ENCODE data around the gene SYPL2. TPM values are rescaled to one million over a fixed set of nuclear protein-coding genes. Genes with fewer than 3 reads are reported as not detected.

Gene SYPL2
- total and polyA plus RNA-seq, 2 donors (not counting 3 experiments of a cell fraction or from before 2014, with no cell fraction given): not detected

DNA sequence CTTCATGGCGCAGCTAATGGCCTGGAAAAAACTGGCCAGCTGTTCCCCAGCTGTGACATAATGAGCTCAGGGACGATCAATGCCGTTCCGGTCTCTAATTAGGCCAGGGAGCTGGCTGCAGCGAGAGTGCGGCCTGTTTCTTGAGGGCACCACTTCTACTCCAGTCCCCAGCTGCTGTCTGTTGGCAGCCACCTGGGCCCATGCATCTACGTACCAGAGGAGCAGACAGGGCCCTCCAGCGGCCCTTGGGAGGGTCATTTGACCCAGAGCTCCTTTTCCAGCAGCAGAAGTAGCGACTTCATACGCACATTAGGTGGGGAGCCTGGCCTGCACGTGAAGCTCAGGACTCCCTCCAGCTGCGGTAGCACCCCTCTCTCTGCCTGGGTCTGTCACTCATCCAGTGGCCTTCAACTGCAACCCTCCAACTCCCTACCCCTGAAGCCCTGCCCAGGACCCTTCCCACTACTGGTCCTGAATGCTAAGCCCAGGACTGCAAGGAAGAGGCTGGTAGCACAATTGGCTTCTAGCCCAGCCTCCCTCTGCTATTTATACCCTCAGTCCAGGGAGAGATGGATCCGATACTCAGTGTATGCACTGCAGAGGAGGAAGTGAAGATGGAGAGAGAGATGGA, 64.2 kb downstream of the SYPL2 start:
- Histone ChIP-seq H3K4me2 (ENCODE audit: insufficient read depth, low read length) (no peak overlapping the region), H3K36me3 (ENCODE audit: control insufficient read depth in 2 of 2, extremely low read depth in 1 of 2, insufficient read depth in 2 of 2, low read length in 2 of 2) (no peaks in the 10 kb centered on the region), H2AFZ (ENCODE audit: low read depth, low read length) (no peak overlapping the region), H3K9me3 (replicated peaks; ENCODE audit: control insufficient read depth, insufficient read depth, low read length) (no peaks in the 10 kb centered on the region), H3K27me3 (ENCODE audit: control insufficient read depth in 2 of 2, insufficient read depth in 2 of 2, low read length in 2 of 2) (peaks cover 2 to 10% of the 10 kb centered on the region in 2 experiments), H3K4me3 (replicated peaks in 1 of 3; ENCODE audit: insufficient read depth in 1 of 3, low read depth in 1 of 3, low read length in 3 of 3) (no peak overlapping the region), H4K20me1 (replicated peaks; ENCODE audit: control insufficient read depth, extremely low read depth, insufficient read depth, low read length) (no peaks in the 10 kb centered on the region), H3K9me1 (replicated peaks; ENCODE audit: control insufficient read depth, extremely low read depth, insufficient read depth, low read length) (no peaks in the 10 kb centered on the region), H3K79me2 (ENCODE audit: control insufficient read depth, insufficient read depth, low read length) (no peaks in the 10 kb centered on the region), H3K9ac (replicated peaks; ENCODE audit: extremely low read depth, insufficient read depth, low read length) (no peak overlapping the region), H3K4me1 (ENCODE audit: control insufficient read depth, extremely low read depth, insufficient read depth, low read length) (peaks cover 4% of the 10 kb centered on the region), H3K27ac (ENCODE audit: insufficient read depth, low read depth, low read length) (no peak overlapping the region)
- dilution Hi-C loops (cut with MboI; ENCODE audit: extremely low pct_ligation_motif_present, low sequenced_read_pairs): no loop called here
- intact Hi-C loops (cut with micrococcal nuclease): no loop called here
- no TSS peak for BruUV-seq (replicated peaks)
- DNase-seq (ENCODE audit: low read depth, low spot score) (no peak), FAIRE-seq (no peak)
- TF ChIP-seq POLR2A (IDR thresholded peaks at IDR 0.05; ENCODE audit: low read depth, low read length) (no peak), POLR2AphosphoS5 (IDR thresholded peaks at IDR 0.05; ENCODE audit: insufficient read depth, low read depth, low read length) (no peak), GATA2 (IDR thresholded peaks at IDR 0.05; ENCODE audit: insufficient read depth, insufficient read length, low read depth, low read length) (no peak), MYC (IDR thresholded peaks at IDR 0.05; ENCODE audit: low read depth, low read length) (no peak), EZH2 (IDR thresholded peaks at IDR 0.05; ENCODE audit: borderline replicate concordance, low read depth, low read length, severe bottlenecking) (no peak), JUN (IDR thresholded peaks at IDR 0.05; ENCODE audit: borderline replicate concordance, insufficient read depth, insufficient read length, low read depth) (no peak), FOS (IDR thresholded peaks at IDR 0.05; ENCODE audit: borderline replicate concordance, insufficient read depth, low read length) (no peak)
- TF ChIP-seq, protein P1, sequence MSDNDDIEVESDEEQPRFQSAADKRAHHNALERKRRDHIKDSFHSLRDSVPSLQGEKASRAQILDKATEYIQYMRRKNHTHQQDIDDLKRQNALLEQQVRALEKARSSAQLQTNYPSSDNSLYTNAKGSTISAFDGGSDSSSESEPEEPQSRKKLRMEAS (IDR thresholded peaks at IDR 0.05; ENCODE audit: insufficient read depth, insufficient read length): no peak
- TF ChIP-seq, protein P2, sequence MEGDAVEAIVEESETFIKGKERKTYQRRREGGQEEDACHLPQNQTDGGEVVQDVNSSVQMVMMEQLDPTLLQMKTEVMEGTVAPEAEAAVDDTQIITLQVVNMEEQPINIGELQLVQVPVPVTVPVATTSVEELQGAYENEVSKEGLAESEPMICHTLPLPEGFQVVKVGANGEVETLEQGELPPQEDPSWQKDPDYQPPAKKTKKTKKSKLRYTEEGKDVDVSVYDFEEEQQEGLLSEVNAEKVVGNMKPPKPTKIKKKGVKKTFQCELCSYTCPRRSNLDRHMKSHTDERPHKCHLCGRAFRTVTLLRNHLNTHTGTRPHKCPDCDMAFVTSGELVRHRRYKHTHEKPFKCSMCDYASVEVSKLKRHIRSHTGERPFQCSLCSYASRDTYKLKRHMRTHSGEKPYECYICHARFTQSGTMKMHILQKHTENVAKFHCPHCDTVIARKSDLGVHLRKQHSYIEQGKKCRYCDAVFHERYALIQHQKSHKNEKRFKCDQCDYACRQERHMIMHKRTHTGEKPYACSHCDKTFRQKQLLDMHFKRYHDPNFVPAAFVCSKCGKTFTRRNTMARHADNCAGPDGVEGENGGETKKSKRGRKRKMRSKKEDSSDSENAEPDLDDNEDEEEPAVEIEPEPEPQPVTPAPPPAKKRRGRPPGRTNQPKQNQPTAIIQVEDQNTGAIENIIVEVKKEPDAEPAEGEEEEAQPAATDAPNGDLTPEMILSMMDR (IDR thresholded peaks at IDR 0.05; ENCODE audit: extremely low read depth in 1 of 2, insufficient read depth in 1 of 2, low read depth in 1 of 2, low read length in 2 of 2): no peak
- CTCF ChIA-PET: interaction anchor here (0.7 to 18.7 kb wide), 10 partner anchors 8 to 454 kb away, joined by 3 to 955 read pairs (median 4); partner anchors contain the start of genes AHCYL1, AMIGO1, CYB561D1 and SORT1
- POLR2A ChIA-PET: no interaction called here
